ENCODE measurements around the gene HOXD10.

DNA sequence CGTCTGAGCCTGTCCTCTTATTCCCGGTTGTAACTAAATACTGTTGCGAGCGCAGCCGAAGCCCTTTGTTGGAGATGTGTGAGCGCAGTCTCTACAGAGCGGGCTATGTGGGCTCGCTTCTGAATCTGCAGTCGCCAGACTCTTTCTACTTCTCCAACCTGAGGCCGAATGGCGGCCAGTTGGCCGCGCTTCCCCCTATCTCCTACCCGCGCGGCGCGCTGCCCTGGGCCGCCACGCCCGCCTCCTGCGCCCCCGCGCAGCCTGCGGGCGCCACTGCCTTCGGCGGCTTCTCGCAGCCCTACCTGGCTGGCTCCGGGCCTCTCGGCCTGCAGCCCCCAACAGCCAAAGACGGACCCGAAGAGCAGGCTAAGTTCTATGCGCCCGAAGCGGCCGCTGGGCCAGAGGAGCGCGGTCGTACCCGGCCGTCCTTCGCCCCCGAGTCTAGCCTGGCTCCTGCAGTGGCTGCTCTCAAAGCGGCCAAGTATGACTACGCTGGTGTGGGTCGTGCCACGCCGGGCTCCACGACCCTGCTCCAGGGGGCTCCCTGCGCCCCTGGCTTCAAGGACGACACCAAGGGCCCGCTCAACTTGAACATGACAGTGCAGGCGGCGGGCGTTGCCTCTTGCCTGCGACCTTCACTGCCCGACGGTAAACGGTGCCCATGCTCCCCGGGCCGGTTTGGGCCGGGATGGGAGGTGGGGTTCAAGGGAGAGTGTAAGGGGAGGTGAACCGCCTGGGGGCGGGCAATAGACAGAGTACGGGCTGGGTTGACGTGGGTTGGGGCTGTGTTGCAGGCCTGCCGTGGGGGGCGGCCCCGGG is 16.6 kb upstream of the HOXD10 start, which contains the start of gene HOXD12:
- no peak for TF ChIP-seq POLR2A (IDR thresholded peaks at IDR 0.05)
- TF ChIP-seq CTCF (IDR thresholded peaks at IDR 0.05): no peak
- no peak for TF ChIP-seq POLR2AphosphoS5 (IDR thresholded peaks at IDR 0.05)
